ENCODE results near the gene KDM7A.
"Not testable (repeated sequence)": the region's sequence is repeated elsewhere in the genome, so short reads cannot be mapped to it uniquely, and the experiment has no call there.

KDM7A gene

GRCh38 chr7:140156460-140157080 lies 20.2 kb downstream of the KDM7A start:
- no peak for DNase-seq

GRCh38 chr7:140155428-140155827 lies 21.4 kb downstream of the KDM7A start:
- DNase-seq, result no peak

- DNase-seq, result peak in 1 of 2 experiments; percentile 28
Measured at GRCh38 chr7:140153666-140154161, 23.1 kb downstream of the KDM7A start.

GRCh38 chr7:140146574-140146973 lies 30.2 kb downstream of the KDM7A start:
- DNase-seq, result no peak

- DNase-seq, result no peak
Measured at GRCh38 chr7:140145709-140146108, 31.1 kb downstream of the KDM7A start.

GRCh38 chr7:140144821-140145220 lies 32.0 kb downstream of the KDM7A start:
- no peak for DNase-seq

GRCh38 chr7:140143997-140144396 lies 32.8 kb downstream of the KDM7A start:
- no peak for DNase-seq

GRCh38 chr7:140142031-140142430 lies 34.8 kb downstream of the KDM7A start:
- no peak for DNase-seq

GRCh38 chr7:140141256-140141655 lies 35.5 kb downstream of the KDM7A start:
- no peak for DNase-seq

- DNase-seq, result no peak
Measured at GRCh38 chr7:140137078-140137477, 39.7 kb downstream of the KDM7A start.

GRCh38 chr7:140136073-140136472 lies 40.7 kb downstream of the KDM7A start:
- no peak for DNase-seq

- no peak for DNase-seq
Measured at GRCh38 chr7:140134039-140134438, 42.7 kb downstream of the KDM7A start.

GRCh38 chr7:140127360-140128127 lies 49.2 kb downstream of the KDM7A start:
- no peak for DNase-seq

- no peak for DNase-seq
Measured at GRCh38 chr7:140126435-140127034, 50.2 kb downstream of the KDM7A start.

- no peak for DNase-seq
Measured at GRCh38 chr7:140122965-140123364, 53.8 kb downstream of the KDM7A start.

- no peak for DNase-seq
Measured at GRCh38 chr7:140121326-140121725, 55.5 kb downstream of the KDM7A start.

- DNase-seq, result not testable (repeated sequence)
Measured at GRCh38 chr7:140114817-140115216, 62.0 kb downstream of the KDM7A start.

GRCh38 chr7:140108777-140109176 lies 68.0 kb downstream of the KDM7A start:
- DNase-seq, result not testable (repeated sequence)

GRCh38 chr7:140096459-140096858 lies 80.3 kb downstream of the KDM7A start:
- no peak for DNase-seq

- no peak for DNase-seq
Measured at GRCh38 chr7:140093375-140093774, 83.4 kb downstream of the KDM7A start.

- no peak for DNase-seq
Measured at GRCh38 chr7:140085447-140085846, 91.3 kb downstream of the KDM7A start.

- no peak for DNase-seq
Measured at GRCh38 chr7:140084972-140085371, 91.8 kb downstream of the KDM7A start.

GRCh38 chr7:140084142-140084655 lies 92.6 kb downstream of the KDM7A start:
- no peak for DNase-seq

GRCh38 chr7:140082770-140083169 lies 94.0 kb downstream of the KDM7A start:
- no peak for DNase-seq
